ENCODE data around the gene STOML1. TPM values are rescaled to one million over a fixed set of nuclear protein-coding genes. Genes with fewer than 3 reads are reported as not detected.

STOML1 gene
- polyA plus RNA-seq, 1 donor = 9.6 TPM

DNA sequence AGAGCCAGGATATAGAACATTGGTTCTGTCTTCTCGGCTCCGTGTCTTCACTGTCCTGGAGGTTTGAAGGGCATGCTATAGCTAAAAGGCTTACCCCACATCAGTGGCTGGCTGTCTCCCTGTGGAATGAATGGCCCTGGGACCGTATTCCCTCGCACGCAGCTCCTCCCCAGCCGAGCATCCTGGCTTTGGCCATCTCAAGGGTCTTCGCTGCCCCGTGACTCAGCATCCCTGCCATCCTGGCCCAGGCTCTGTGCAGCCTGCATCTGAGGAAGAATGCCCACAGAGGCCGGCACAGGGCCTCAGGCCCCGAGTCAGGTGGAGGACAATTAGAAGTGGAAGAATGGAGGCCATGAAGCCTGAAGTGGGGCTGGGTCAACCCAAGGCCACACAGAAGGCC, 54.8 kb downstream of the STOML1 start:
- H3K9me3 ChIP-seq (ENCODE audit: control insufficient read depth, low read depth, low read length) = no peaks in the 10 kb centered on the region
- H3K36me3 ChIP-seq (ENCODE audit: control insufficient read depth, insufficient read depth, low read length) = no peaks in the 10 kb centered on the region
- no peaks in the 10 kb centered on the region for H3K4me1 ChIP-seq (ENCODE audit: control insufficient read depth, insufficient read depth, low read length)
- no peak for DNase-seq
- no peak overlapping the region for H3K27ac ChIP-seq (ENCODE audit: low read length)
- no peak overlapping the region for H3K4me3 ChIP-seq (ENCODE audit: low read length)
- WGBS (ENCODE audit: insufficient coverage, low lambda C conversion rate) = no CpG with 5 or more reads among the region's 10 CpGs
- H3K27me3 ChIP-seq (ENCODE audit: control insufficient read depth, insufficient read depth, low read length) = no peaks in the 10 kb centered on the region

- 70% methylated on average over 2 of the region's 12 CpGs for WGBS (ENCODE audit: insufficient coverage, low lambda C conversion rate)
- no peaks in the 10 kb centered on the region for H3K27me3 ChIP-seq (ENCODE audit: control insufficient read depth, insufficient read depth, low read length)
- no peak for DNase-seq
- H3K4me1 ChIP-seq (ENCODE audit: control insufficient read depth, insufficient read depth, low read length) = no peaks in the 10 kb centered on the region
- H3K36me3 ChIP-seq (ENCODE audit: control insufficient read depth, insufficient read depth, low read length) = no peaks in the 10 kb centered on the region
- no peak overlapping the region for H3K27ac ChIP-seq (ENCODE audit: low read length)
- no peak overlapping the region for H3K4me3 ChIP-seq (ENCODE audit: low read length)
- no peaks in the 10 kb centered on the region for H3K9me3 ChIP-seq (ENCODE audit: control insufficient read depth, low read depth, low read length)
These were observed 55.4 kb downstream of the STOML1 start for GRCh38 chr15:73936588-73937290.

DNA sequence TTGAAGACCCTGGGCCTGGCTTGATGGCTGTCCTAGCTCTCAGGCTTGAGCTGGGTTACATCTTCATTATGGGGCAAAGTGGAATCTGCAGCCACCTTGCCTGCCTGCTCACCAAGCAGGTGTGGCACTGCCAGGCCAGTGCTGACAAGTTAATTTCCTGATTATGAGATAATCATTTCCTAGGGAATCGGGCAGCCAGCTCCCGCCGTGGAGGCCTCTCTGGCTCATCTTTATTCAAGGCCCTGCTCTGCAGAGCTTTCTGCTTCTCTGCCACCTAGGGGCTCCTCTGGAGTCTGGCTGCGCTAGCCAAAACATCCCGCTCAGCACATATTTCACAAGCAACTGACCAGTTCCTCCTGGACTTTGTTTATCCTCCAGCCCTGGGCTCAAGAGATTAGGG, 55.9 kb downstream of the STOML1 start:
- H3K36me3 ChIP-seq (ENCODE audit: control insufficient read depth, insufficient read depth, low read length) = no peaks in the 10 kb centered on the region
- H3K4me1 ChIP-seq (ENCODE audit: control insufficient read depth, insufficient read depth, low read length) = no peaks in the 10 kb centered on the region
- H3K27ac ChIP-seq (ENCODE audit: low read length) = no peak overlapping the region
- WGBS (ENCODE audit: insufficient coverage, low lambda C conversion rate) = no CpG with 5 or more reads among the region's 5 CpGs
- no peak overlapping the region for H3K4me3 ChIP-seq (ENCODE audit: low read length)
- H3K9me3 ChIP-seq (ENCODE audit: control insufficient read depth, low read depth, low read length) = no peaks in the 10 kb centered on the region
- DNase-seq = no peak
- no peaks in the 10 kb centered on the region for H3K27me3 ChIP-seq (ENCODE audit: control insufficient read depth, insufficient read depth, low read length)

GRCh38 chr15:73935547-73935946, 56.5 kb downstream of the STOML1 start:
- Histone ChIP-seq H3K36me3 (ENCODE audit: control insufficient read depth, insufficient read depth, low read length) (no peaks in the 10 kb centered on the region), H3K9me3 (ENCODE audit: control insufficient read depth, low read depth, low read length) (no peaks in the 10 kb centered on the region), H3K27ac (ENCODE audit: low read length) (no peak overlapping the region), H3K4me1 (ENCODE audit: control insufficient read depth, insufficient read depth, low read length) (no peaks in the 10 kb centered on the region), H3K27me3 (ENCODE audit: control insufficient read depth, insufficient read depth, low read length) (no peaks in the 10 kb centered on the region), H3K4me3 (ENCODE audit: low read length) (no peak overlapping the region)
- no peak for DNase-seq
- no CpG with 5 or more reads among the region's 4 CpGs for WGBS (ENCODE audit: insufficient coverage, low lambda C conversion rate)

- Histone ChIP-seq H3K4me1 (ENCODE audit: control insufficient read depth, insufficient read depth, low read length) (no peaks in the 10 kb centered on the region), H3K36me3 (ENCODE audit: control insufficient read depth, insufficient read depth, low read length) (no peaks in the 10 kb centered on the region), H3K27ac (ENCODE audit: low read length) (no peak overlapping the region), H3K27me3 (ENCODE audit: control insufficient read depth, insufficient read depth, low read length) (peaks cover 3% of the 10 kb centered on the region), H3K4me3 (ENCODE audit: low read length) (no peak overlapping the region), H3K9me3 (ENCODE audit: control insufficient read depth, low read depth, low read length) (no peaks in the 10 kb centered on the region)
- 66% methylated on average over 3 of the region's 7 CpGs for WGBS (ENCODE audit: insufficient coverage, low lambda C conversion rate)
- no peak for DNase-seq
These were observed 57.8 kb downstream of the STOML1 start for GRCh38 chr15:73934281-73934680.

DNA sequence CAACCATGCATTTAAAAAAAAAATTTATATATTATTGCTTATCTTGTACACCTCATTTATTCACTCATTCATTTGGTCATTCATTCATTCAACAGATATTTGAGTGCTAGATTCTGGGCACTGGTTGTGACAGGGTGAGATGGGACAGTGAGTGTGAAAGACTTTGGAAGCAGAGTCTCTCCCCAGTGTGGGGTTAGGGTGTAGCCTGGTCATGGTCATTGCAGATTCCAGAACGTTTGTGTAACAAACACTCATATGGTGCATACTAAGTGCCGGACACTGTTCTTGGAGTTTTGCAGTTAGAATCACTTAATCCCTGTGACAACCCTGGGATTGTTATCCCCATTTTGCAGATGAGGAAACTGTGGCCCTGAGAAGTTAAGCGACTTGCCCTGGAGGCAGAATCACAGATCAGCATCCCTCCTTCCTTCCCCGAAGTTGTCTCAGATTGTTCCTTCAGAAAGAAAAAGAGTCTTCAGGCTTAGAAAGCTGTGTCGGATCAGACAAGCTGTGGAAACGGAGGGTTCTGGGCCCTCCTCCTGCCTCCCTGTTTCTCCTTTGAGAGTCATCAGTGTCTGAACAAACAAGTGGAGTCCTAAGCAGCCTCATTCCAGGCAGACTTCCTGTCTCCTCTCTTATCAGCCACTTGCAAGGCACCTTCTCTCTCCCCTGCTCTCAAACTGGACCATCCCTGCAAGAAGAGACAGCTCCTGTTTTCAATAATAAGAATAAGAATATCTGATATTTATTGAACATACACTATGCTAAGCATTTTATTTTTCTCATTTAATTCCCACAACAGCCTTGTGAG, 59.5 kb downstream of the STOML1 start:
- peaks cover 5% of the 10 kb centered on the region for H3K4me1 ChIP-seq (ENCODE audit: control insufficient read depth, insufficient read depth, low read length)
- no peaks in the 10 kb centered on the region for H3K36me3 ChIP-seq (ENCODE audit: control insufficient read depth, insufficient read depth, low read length)
- no peak for DNase-seq
- peaks cover 5% of the 10 kb centered on the region for H3K27me3 ChIP-seq (ENCODE audit: control insufficient read depth, insufficient read depth, low read length)
- H3K27ac ChIP-seq (ENCODE audit: low read length) = no peak overlapping the region
- no peak overlapping the region for H3K4me3 ChIP-seq (ENCODE audit: low read length)
- H3K9me3 ChIP-seq (ENCODE audit: control insufficient read depth, low read depth, low read length) = no peaks in the 10 kb centered on the region
- WGBS (ENCODE audit: insufficient coverage, low lambda C conversion rate) = no CpG with 5 or more reads among the region's 6 CpGs

DNA sequence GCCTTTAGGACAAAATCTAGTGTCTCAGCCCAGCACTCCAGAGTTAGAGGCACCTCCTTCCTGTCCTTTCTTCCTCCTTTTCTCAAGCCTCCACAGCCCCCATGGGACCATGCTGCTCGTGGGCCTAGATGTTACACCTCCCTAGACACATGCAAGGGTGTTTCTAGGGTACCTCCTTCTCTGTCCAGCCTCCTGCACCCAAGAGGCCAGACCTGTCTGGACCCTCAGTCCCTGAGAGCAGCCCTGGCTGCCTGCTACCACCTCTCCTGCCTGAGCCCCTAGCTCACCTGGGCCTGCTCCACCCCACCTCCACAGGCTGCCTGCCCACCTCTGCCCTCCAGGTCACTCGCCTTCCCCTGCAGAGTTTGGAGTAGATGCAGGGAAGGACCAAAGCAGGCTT, 60.7 kb downstream of the STOML1 start:
- no peaks in the 10 kb centered on the region for H3K36me3 ChIP-seq (ENCODE audit: control insufficient read depth, insufficient read depth, low read length)
- H3K27ac ChIP-seq (ENCODE audit: low read length) = no peak overlapping the region
- H3K4me3 ChIP-seq (ENCODE audit: low read length) = no peak overlapping the region
- peaks cover 7% of the 10 kb centered on the region for H3K4me1 ChIP-seq (ENCODE audit: control insufficient read depth, insufficient read depth, low read length)
- no peak for DNase-seq
- H3K9me3 ChIP-seq (ENCODE audit: control insufficient read depth, low read depth, low read length) = no peaks in the 10 kb centered on the region
- no CpG with 5 or more reads among the region's 2 CpGs for WGBS (ENCODE audit: insufficient coverage, low lambda C conversion rate)
- peaks cover 5% of the 10 kb centered on the region for H3K27me3 ChIP-seq (ENCODE audit: control insufficient read depth, insufficient read depth, low read length)

DNA sequence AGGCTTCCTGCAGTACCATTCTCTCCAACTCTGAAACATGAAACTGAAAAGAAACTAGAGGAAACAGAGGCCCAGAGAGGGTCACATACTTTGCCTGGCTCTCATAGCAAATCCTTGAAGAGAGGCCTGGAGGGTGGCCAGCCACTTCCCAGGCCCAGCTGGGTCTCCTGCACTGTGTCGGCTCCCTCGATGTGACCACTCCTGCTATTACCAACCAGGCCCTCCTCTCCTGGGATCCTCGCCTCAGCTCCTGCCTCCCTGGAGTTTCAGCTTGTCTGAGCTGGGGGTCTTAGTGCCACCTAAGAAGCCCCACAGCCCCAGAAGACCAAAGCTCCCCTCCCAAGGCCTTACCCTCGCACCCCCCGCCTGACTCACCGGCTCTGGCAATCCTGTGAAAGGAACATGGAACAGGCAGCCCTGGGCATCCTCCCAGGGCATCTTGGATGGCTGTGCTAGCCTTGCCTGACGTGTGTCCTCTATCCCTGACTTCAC, 61.3 kb downstream of the STOML1 start:
- no peak for DNase-seq
- WGBS (ENCODE audit: insufficient coverage, low lambda C conversion rate) = no CpG with 5 or more reads among the region's 7 CpGs
- Histone ChIP-seq H3K27me3 (ENCODE audit: control insufficient read depth, insufficient read depth, low read length) (peaks cover 5% of the 10 kb centered on the region), H3K4me1 (ENCODE audit: control insufficient read depth, insufficient read depth, low read length) (peaks cover 8% of the 10 kb centered on the region), H3K9me3 (ENCODE audit: control insufficient read depth, low read depth, low read length) (no peaks in the 10 kb centered on the region), H3K27ac (ENCODE audit: low read length) (no peak overlapping the region), H3K4me3 (ENCODE audit: low read length) (no peak overlapping the region), H3K36me3 (ENCODE audit: control insufficient read depth, insufficient read depth, low read length) (no peaks in the 10 kb centered on the region)

GRCh38 chr15:73930371-73930770, 61.7 kb downstream of the STOML1 start:
- no peaks in the 10 kb centered on the region for H3K9me3 ChIP-seq (ENCODE audit: control insufficient read depth, low read depth, low read length)
- H3K4me1 ChIP-seq (ENCODE audit: control insufficient read depth, insufficient read depth, low read length) = peaks cover 8% of the 10 kb centered on the region
- no peaks in the 10 kb centered on the region for H3K36me3 ChIP-seq (ENCODE audit: control insufficient read depth, insufficient read depth, low read length)
- H3K27ac ChIP-seq (ENCODE audit: low read length) = no peak overlapping the region
- WGBS (ENCODE audit: insufficient coverage, low lambda C conversion rate) = no CpG with 5 or more reads among the region's 8 CpGs
- no peak overlapping the region for H3K4me3 ChIP-seq (ENCODE audit: low read length)
- DNase-seq = no peak
- peaks cover 5% of the 10 kb centered on the region for H3K27me3 ChIP-seq (ENCODE audit: control insufficient read depth, insufficient read depth, low read length)

GRCh38 chr15:73928971-73929627, 63.0 kb downstream of the STOML1 start:
- H3K36me3 ChIP-seq (ENCODE audit: control insufficient read depth, insufficient read depth, low read length) = no peaks in the 10 kb centered on the region
- H3K4me3 ChIP-seq (ENCODE audit: low read length) = no peak overlapping the region
- H3K27me3 ChIP-seq (ENCODE audit: control insufficient read depth, insufficient read depth, low read length) = peaks cover 5% of the 10 kb centered on the region
- no peaks in the 10 kb centered on the region for H3K9me3 ChIP-seq (ENCODE audit: control insufficient read depth, low read depth, low read length)
- peaks cover 8% of the 10 kb centered on the region for H3K4me1 ChIP-seq (ENCODE audit: control insufficient read depth, insufficient read depth, low read length)
- 80% methylated on average over 2 of the region's 5 CpGs for WGBS (ENCODE audit: insufficient coverage, low lambda C conversion rate)
- H3K27ac ChIP-seq (ENCODE audit: low read length) = no peak overlapping the region
- no peak for DNase-seq

Measured in large intestine (tissue), 3 donors.